ENCODE data around the gene EPHA7.

The EPHA7 gene

DNA sequence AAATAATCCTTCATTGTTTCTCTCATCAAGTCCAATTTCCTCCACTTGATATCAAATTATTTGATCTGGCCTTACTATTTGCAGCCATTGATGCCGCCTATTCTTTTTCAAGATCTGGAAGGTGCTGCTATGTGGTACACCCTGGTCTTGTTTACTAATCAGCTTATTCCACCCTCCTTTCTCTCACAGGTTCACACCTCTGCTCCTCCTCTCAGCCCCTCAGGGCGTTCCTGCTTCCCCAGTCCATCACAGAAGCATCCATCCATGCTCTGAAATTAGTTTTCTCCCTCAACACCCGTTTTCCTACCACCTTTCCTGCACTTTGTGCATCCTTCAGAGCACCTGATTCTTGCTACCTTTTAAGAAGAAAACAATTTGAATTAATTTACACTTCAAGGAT, 183.6 kb downstream of the EPHA7 start:
- no peak for DNase-seq

DNA sequence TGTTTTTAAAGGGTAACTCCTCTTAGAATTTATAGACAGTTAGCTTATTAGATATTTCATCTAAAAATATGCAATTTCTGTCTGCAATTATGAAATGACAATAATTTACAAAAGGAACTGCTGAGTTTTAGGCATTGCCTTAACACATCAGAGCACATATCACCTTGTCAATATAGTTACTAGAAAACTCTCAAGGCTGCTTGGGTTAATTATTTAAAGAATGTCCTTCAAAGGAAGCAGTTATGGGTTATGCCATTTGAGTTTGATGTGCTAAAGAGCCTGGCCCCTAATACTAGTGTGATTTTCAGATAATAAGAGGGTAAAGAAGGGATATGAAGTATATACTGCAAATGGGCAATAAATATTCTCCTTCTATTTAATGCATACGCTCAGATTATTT, 192.5 kb downstream of the EPHA7 start:
- no peak for DNase-seq

DNA sequence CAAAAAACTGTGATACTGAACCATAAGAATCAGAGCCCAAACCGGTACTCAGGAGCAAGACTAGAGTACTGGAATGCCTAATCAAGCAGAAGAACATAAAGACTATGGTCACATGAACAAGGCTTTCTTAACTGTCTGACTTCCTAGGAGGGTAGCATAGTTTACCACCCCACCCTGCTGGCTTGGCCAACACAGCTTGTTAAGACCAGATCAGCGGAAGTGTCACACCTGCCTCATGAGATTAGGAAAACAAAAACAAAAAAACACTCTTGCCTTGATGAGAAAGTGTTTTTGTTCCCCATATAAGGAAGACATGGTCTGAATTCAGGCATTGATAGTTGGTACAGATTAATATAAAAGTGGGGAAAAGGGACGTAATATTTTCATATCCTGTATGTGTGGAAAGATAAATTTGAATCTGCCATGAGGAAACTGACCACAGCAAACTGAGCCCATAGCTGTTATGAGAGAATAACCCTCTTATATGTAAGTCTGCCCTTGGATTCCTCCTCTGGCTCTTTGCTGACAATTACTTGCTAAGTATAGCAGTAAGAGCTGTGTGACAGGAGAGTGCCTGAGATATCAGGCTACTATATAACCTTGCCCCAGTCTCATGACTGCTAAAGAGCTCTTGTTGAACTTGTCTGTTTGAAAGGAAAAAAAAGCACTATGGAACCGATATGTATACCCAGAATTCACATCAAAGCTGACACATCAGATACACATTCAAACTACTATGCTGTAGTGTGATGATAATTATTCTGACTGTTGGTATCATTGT, 197.1 kb downstream of the EPHA7 start:
- DNase-seq: no peak

DNA sequence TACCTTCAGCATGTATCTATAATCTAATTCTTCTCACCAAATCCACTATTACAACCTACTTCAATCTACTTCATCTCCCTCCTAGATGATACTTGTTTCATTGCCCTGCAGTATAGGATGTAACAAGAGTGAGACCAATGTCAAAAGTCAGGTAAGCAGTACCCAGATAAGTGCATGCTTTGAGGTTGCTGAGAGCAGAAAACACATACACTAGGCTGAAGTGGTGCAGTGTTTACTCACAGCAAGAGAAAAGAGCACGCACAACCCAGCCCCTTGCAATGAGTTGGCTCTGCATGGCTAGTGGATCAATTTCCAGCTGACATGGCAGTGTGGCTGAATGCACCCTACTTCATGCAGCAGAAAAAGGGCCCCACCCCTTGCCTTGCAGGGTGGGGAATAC, 199.9 kb downstream of the EPHA7 start:
- DNase-seq: no peak

DNA sequence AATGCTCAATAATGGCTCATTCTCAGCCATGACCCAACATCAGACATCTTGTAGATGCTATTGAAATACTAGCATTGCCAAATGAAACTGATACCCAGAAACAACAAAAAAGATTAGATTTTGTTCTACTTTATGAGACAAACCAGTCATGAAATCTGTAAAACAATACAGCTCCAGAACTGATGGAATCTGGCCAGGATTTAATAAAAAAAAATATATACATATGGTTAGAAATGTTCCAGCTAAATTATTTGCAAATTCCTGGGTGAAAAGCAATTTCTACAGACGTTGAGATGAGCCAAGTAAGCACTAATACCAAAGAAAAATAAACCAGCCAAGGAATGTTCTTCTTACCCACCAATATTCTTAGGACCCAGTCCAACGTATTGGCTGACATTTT, 201.3 kb downstream of the EPHA7 start:
- no peak for DNase-seq

DNA sequence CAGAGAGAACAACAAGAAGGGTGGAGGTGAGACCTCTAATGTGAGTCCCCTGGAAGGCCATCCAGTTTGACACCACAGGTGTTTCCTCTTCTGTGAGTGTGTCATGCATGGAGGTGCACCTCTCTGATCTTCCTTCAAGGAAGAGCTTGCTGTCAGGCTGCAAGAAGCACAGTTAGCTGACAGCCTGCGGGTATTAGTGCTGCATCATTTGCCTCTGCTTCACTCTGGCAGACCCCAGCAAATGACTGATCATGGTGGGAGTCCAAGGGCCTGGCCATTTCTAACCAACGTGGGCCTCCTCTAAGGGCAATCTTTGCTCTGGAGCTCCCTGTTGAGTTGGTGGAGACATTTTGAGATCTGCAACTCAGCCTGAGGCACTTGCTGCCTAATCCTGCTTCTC, 206.3 kb downstream of the EPHA7 start:
- no peak for DNase-seq

DNA sequence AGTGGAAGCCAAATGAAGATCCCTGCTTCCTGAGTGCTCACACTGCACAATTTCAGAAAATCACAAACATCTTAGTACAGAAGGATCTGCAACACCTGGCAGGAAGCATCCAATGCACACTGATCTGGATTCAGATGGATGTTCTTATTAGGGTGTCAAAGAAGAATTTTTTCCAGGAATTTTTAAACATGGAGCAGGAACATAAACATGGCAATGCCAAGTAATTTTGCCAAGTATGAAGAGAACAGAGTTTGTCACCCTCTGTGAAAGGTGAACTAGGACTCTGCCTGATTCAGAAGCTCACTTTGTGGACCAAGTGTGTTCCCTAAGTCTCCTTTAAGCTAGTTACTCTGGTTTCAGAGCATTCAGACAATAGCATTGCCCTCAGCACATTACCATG, 208.5 kb downstream of the EPHA7 start:
- no peak for DNase-seq

DNA sequence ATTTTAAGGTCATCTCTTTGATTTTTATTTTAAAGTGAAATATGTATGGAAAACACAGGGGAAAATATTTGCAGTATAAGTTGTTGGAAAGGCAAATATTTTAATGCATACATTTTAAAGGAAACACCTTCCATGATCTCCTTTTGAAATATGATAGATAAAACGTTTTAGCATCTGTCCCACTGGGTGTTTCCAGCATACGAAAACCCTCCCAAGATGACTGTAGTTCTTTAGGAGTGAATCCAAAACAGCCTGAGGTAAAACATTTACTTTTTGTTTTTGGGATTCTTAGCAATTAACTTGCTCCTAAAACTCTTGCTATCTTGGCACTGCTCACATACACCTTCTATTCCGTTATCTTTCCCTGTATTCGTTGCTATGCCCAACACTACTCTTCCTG, 210.0 kb downstream of the EPHA7 start:
- DNase-seq: no peak

DNA sequence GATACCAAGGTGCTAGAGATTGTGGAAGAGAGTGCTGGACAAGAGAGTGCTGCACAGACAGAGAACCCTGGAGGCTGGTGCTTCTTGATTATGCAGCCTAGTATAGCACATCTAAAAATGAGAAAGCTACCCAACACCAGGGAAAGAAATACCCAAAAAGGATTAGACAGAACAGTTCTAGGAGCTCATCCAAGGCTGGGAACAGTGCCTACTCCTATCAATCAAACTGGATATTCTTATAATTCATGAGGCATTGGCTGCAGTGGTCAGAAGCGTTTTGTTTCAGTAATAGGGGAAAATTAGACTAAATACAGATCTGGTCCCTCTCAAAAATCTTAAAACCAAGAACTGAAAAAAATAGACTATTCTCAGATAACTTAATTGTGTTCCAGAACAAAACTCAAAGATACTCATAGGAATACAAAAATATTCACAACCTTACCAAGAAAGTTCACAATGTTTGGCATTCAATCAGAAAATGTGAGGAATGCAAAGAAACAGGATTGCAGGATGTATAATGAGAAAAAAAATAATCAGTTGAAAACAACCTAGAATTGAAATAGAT, 222.9 kb downstream of the EPHA7 start:
- DNase-seq: no peak

DNA sequence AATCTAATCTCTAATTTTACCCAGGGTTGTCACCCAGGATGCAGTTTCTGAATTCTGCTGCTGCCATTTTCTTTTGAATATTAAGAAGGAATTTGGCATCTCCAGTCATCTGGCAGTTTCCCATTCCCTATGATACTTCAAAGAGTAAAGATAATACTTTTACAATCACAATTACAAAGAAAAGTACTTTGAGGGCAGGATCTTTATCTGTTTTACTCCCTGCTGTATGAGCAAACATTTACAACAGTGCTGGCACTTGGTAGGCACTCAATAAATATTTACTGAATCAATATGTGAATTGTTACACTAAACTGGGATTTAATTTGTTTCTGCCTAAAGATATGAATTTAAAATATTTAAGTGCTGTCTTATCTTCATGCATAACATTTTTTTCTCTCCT, 224.9 kb downstream of the EPHA7 start:
- no peak for DNase-seq

DNA sequence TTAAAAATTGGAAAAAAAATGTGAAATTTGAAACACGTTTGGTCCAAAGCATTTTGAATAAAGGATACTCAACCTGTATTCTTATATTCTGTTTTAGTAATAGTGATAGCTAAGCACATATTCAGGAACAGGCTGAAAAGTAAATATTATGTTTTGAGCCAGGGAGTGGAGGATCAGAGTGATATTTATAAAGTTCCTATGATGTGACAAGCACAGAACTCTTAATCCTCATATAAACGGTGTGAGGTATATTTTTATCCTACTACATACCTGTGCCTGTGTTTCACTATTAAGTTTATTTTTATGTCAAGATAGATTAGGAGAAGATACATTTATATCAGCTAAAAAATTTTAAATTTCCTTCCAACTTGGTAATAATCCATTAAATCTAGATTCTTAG, 225.5 kb downstream of the EPHA7 start:
- DNase-seq: no peak

Measured in CD4-positive, alpha-beta T cell treated with Interleukin-12 subunit alpha and Interleukin-12 subunit beta, for 1 hour (primary cell).